DMS53 treated with DMSO at 0.1 percent for 48 hours (cell line): ENCODE results near the gene CFAP43.

Source experiments
- DNase-seq: peaks from one replicate; lab custom pipeline; 2025; ENCODE audit not compliant: unreplicated experiment; lab: John Stamatoyannopoulos, UW

CFAP43 gene

GRCh38 chr10:104142081-104142480 is 90.1 kb downstream of the CFAP43 start:
- no peak for DNase-seq

GRCh38 chr10:104139221-104139620 is 92.9 kb downstream of the CFAP43 start:
- no peak for DNase-seq

- DNase-seq: no peak
Observed at GRCh38 chr10:104138131-104138530, 94.0 kb downstream of the CFAP43 start.

GRCh38 chr10:104130041-104130440 is 102.1 kb downstream of the CFAP43 start:
- DNase-seq: no peak

GRCh38 chr10:104128214-104128613 is 104.0 kb downstream of the CFAP43 start:
- peak; percentile 26 for DNase-seq

GRCh38 chr10:104127411-104127810 is 104.8 kb downstream of the CFAP43 start:
- no peak for DNase-seq

GRCh38 chr10:104123397-104123796 is 108.8 kb downstream of the CFAP43 start:
- no peak for DNase-seq

GRCh38 chr10:104122225-104123107 is 109.7 kb downstream of the CFAP43 start:
- peak; percentile 22 for DNase-seq

- DNase-seq: peak; percentile 97
Observed at GRCh38 chr10:104121485-104122224, 110.5 kb downstream of the CFAP43 start, which contains the start of gene SFR1. SFR1 (plus strand) TSS chr10:104122171; CDS start chr10:104122184, 13 bp downstream.

GRCh38 chr10:104120903-104121484 is 111.2 kb downstream of the CFAP43 start:
- peak; percentile 49 for DNase-seq

- no peak for DNase-seq
Observed at GRCh38 chr10:104120512-104120902, 111.7 kb downstream of the CFAP43 start.

GRCh38 chr10:104119996-104120395 is 112.2 kb downstream of the CFAP43 start:
- DNase-seq: no peak

GRCh38 chr10:104117839-104118323 is 114.3 kb downstream of the CFAP43 start:
- no peak for DNase-seq

- DNase-seq: no peak
Observed at GRCh38 chr10:104113376-104113956, 118.7 kb downstream of the CFAP43 start.

- DNase-seq: no peak
Observed at GRCh38 chr10:104109908-104110662, 122.1 kb downstream of the CFAP43 start.

- DNase-seq: peak; percentile 33
Observed at GRCh38 chr10:104104926-104105325, 127.2 kb downstream of the CFAP43 start.

GRCh38 chr10:104104418-104104817 is 127.7 kb downstream of the CFAP43 start:
- no peak for DNase-seq

- no peak for DNase-seq
Observed at GRCh38 chr10:104103956-104104355, 128.2 kb downstream of the CFAP43 start.

GRCh38 chr10:104101902-104102301 is 130.3 kb downstream of the CFAP43 start:
- DNase-seq: no peak

GRCh38 chr10:104100795-104101194 is 131.4 kb downstream of the CFAP43 start:
- no peak for DNase-seq
